SK-N-SH treated with all-trans-retinoic acid at 6 μM for 48 hours (cell line): ENCODE results near the gene IRS2.

Source experiments
- ATAC-seq: fragments of 200-7000 bp; cut with Tn5 transposase; 3 replicates; pipeline ENCODE4 v1.9.1; 2020; ENCODE audit warnings: mild to moderate bottlenecking, moderate library complexity
- CREB5 ChIP-seq: fragments of 250-450 bp; sonication (Bioruptor Pico); IDR thresholded peaks from 2 replicates; pipeline ENCODE4 v1.5.1; 2020; ENCODE audit warnings: low read depth, mild to moderate bottlenecking, moderate library complexity
- CSDC2 ChIP-seq: fragments of 250-450 bp; sonication (Bioruptor Pico); IDR thresholded peaks from 2 replicates; pipeline ENCODE4 v1.5.0; 2020; ENCODE audit warnings: mild to moderate bottlenecking, moderate library complexity
- CSRNP3 ChIP-seq: fragments of 250-450 bp; sonication (Bioruptor Pico); IDR thresholded peaks from 2 replicates; pipeline ENCODE4 v1.5.1; 2021; ENCODE audit warnings: mild to moderate bottlenecking, moderate library complexity
- ESRRG ChIP-seq: fragments of 250-450 bp; sonication (Bioruptor Pico); IDR thresholded peaks from 2 replicates; pipeline ENCODE4 v1.6.1; 2021; ENCODE audit warnings: mild to moderate bottlenecking
- GLIS3 ChIP-seq: fragments of 250-450 bp; sonication (Bioruptor Pico); IDR thresholded peaks from 2 replicates; pipeline ENCODE4 v1.5.0; 2020; ENCODE audit warnings: mild to moderate bottlenecking, moderate library complexity
- ISL1 ChIP-seq: fragments of 250-450 bp; sonication (Bioruptor Pico); IDR thresholded peaks from 2 replicates; pipeline ENCODE4 v2.1.2; 2022; ENCODE audit warnings: mild to moderate bottlenecking, moderate library complexity
- OSR1 ChIP-seq: fragments of 250-450 bp; sonication (Bioruptor Pico); IDR thresholded peaks from 2 replicates; pipeline ENCODE4 v1.8.0; 2022; ENCODE audit warnings: moderate library complexity, mild to moderate bottlenecking, inconsistent platforms
- PPARA ChIP-seq: fragments of 250-450 bp; sonication (Bioruptor Pico); IDR thresholded peaks from 2 replicates; pipeline ENCODE4 v1.5.0; 2020; ENCODE audit warnings: mild to moderate bottlenecking, borderline replicate concordance
- RARB ChIP-seq: fragments of 250-450 bp; sonication (Bioruptor Pico); IDR thresholded peaks from 2 replicates; pipeline ENCODE4 v1.8.0; 2021; ENCODE audit warnings: mild to moderate bottlenecking, moderate library complexity
- TCF4 ChIP-seq: fragments of 250-450 bp; sonication (Bioruptor Pico); IDR thresholded peaks from 2 replicates; pipeline ENCODE4 v1.8.0; 2021; ENCODE audit warnings: mild to moderate bottlenecking, moderate library complexity, borderline replicate concordance
- TOX ChIP-seq: fragments of 250-450 bp; sonication (Bioruptor Pico); IDR thresholded peaks from 2 replicates; pipeline ENCODE4 v1.8.0; 2021; ENCODE audit warnings: mild to moderate bottlenecking, moderate library complexity, borderline replicate concordance
- ZFP3 ChIP-seq: fragments of 250-450 bp; sonication (Bioruptor Pico); IDR thresholded peaks from 2 replicates; pipeline ENCODE4 v1.5.0; 2020; ENCODE audit warnings: mild to moderate bottlenecking, moderate library complexity
- ZFP30 ChIP-seq: fragments of 450-650 bp; formaldehyde crosslinking; IDR thresholded peaks from 2 replicates; pipeline ENCODE4 v1.5.0; 2022; ENCODE audit warnings: mild to moderate bottlenecking, moderate library complexity
- ZNF70 ChIP-seq: fragments of 450-650 bp; formaldehyde crosslinking; IDR thresholded peaks from 2 replicates; pipeline ENCODE4 v1.5.0; 2020; ENCODE audit warnings: mild to moderate bottlenecking, moderate library complexity
- ZNF8 ChIP-seq: fragments of 450-650 bp; formaldehyde crosslinking; IDR thresholded peaks from 2 replicates; pipeline ENCODE4 v1.5.0; 2020; ENCODE audit warnings: mild to moderate bottlenecking, moderate library complexity
- TF ChIP-seq, protein P1 (sequence below): fragments of 250-450 bp; sonication (Bioruptor Pico); IDR thresholded peaks from 2 replicates; pipeline ENCODE4 v1.8.0; 2020; ENCODE audit warnings: mild to moderate bottlenecking, moderate library complexity, borderline replicate concordance
- TF ChIP-seq, protein P2 (sequence below): fragments of 250-450 bp; sonication (Bioruptor Pico); IDR thresholded peaks from 2 replicates; pipeline ENCODE4 v1.8.0; 2021; ENCODE audit warnings: low read depth, mild to moderate bottlenecking, moderate library complexity, borderline replicate concordance
- TF ChIP-seq, protein P3 (sequence below): fragments of 250-450 bp; sonication (Bioruptor Pico); IDR thresholded peaks from 2 replicates; pipeline ENCODE4 v1.5.0; 2020; ENCODE audit warnings: mild to moderate bottlenecking, moderate library complexity

Gene IRS2

GRCh38 chr13:109786457-109787134 lies at the start of gene IRS2:
Gene IRS2, minus strand, starts transcription at chr13:109786583. Its CDS starts 530 bp downstream, at chr13:109786053.
- ATAC-seq: peak; percentile 44
- no peak for TF ChIP-seq CSRNP3 (CRISPR knock-in tag)
- TF ChIP-seq, protein P1, sequence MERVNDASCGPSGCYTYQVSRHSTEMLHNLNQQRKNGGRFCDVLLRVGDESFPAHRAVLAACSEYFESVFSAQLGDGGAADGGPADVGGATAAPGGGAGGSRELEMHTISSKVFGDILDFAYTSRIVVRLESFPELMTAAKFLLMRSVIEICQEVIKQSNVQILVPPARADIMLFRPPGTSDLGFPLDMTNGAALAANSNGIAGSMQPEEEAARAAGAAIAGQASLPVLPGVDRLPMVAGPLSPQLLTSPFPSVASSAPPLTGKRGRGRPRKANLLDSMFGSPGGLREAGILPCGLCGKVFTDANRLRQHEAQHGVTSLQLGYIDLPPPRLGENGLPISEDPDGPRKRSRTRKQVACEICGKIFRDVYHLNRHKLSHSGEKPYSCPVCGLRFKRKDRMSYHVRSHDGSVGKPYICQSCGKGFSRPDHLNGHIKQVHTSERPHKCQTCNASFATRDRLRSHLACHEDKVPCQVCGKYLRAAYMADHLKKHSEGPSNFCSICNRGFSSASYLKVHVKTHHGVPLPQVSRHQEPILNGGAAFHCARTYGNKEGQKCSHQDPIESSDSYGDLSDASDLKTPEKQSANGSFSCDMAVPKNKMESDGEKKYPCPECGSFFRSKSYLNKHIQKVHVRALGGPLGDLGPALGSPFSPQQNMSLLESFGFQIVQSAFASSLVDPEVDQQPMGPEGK: peak; percentile 24; the same call in 1 of the 2 replicates

GRCh38 chr13:109834973-109835720 lies 48.8 kb upstream of the IRS2 start:
- TF ChIP-seq PPARA (CRISPR knock-in tag): no peak
- TF ChIP-seq ISL1 (CRISPR knock-in tag): peak; percentile 27; the same call in 1 of the 2 replicates
- ATAC-seq: peak; percentile 90

DNA sequence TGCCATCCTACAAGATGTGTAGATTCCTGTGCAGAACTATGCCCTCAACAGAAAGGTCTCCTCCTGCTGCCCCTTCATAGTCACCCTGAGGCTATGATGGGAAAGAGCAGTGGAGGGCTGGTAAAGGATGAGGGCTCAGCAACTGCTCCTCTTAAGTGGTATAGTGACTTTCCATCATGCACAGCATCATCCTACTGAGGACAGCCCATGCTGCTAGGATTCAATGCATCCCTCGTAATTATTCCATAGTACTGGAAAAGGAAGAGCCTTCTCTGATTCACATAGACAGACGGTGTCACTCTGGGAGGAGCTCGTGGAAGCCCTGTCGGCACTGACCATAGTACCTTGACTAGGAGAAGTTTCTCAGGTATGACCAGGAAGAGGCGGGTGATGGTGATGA lies 47.6 kb upstream of the IRS2 start:
- ATAC-seq: no peak
- TF ChIP-seq TOX (CRISPR knock-in tag) (no peak), TCF4 (no peak), OSR1 (CRISPR knock-in tag) (no peak), CREB5 (CRISPR knock-in tag) (no peak), RARB (no peak), ESRRG (CRISPR knock-in tag) (no peak), ZNF70 (CRISPR knock-in tag) (no peak), ZFP30 (CRISPR knock-in tag) (no peak), ZNF8 (CRISPR knock-in tag) (no peak), GLIS3 (no peak), PPARA (CRISPR knock-in tag) (no peak), CSDC2 (CRISPR knock-in tag) (no peak), ZFP3 (no peak)
- TF ChIP-seq, protein P1: no peak
- TF ChIP-seq, protein P2, sequence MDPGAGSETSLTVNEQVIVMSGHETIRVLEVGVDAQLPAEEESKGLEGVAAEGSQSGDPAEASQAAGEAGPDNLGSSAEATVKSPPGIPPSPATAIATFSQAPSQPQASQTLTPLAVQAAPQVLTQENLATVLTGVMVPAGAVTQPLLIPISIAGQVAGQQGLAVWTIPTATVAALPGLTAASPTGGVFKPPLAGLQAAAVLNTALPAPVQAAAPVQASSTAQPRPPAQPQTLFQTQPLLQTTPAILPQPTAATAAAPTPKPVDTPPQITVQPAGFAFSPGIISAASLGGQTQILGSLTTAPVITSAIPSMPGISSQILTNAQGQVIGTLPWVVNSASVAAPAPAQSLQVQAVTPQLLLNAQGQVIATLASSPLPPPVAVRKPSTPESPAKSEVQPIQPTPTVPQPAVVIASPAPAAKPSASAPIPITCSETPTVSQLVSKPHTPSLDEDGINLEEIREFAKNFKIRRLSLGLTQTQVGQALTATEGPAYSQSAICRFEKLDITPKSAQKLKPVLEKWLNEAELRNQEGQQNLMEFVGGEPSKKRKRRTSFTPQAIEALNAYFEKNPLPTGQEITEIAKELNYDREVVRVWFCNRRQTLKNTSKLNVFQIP: no peak
- TF ChIP-seq, protein P3, sequence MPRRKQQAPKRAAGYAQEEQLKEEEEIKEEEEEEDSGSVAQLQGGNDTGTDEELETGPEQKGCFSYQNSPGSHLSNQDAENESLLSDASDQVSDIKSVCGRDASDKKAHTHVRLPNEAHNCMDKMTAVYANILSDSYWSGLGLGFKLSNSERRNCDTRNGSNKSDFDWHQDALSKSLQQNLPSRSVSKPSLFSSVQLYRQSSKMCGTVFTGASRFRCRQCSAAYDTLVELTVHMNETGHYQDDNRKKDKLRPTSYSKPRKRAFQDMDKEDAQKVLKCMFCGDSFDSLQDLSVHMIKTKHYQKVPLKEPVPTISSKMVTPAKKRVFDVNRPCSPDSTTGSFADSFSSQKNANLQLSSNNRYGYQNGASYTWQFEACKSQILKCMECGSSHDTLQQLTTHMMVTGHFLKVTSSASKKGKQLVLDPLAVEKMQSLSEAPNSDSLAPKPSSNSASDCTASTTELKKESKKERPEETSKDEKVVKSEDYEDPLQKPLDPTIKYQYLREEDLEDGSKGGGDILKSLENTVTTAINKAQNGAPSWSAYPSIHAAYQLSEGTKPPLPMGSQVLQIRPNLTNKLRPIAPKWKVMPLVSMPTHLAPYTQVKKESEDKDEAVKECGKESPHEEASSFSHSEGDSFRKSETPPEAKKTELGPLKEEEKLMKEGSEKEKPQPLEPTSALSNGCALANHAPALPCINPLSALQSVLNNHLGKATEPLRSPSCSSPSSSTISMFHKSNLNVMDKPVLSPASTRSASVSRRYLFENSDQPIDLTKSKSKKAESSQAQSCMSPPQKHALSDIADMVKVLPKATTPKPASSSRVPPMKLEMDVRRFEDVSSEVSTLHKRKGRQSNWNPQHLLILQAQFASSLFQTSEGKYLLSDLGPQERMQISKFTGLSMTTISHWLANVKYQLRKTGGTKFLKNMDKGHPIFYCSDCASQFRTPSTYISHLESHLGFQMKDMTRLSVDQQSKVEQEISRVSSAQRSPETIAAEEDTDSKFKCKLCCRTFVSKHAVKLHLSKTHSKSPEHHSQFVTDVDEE: no peak
